GM21825 (cell line): ENCODE data around the gene ARHGAP15.
"Not testable (repeated sequence)": the region's sequence is repeated elsewhere in the genome, so short reads cannot be mapped to it uniquely, and the experiment has no call there.

Experiments
- ATAC-seq: cut with Tn5 transposase; IDR thresholded peaks from one replicate; pipeline ENCODE4 v1.9.1; 2021; ENCODE audit warnings: mild to moderate bottlenecking, moderate library complexity; ENCODE audit not compliant: unreplicated experiment

Gene ARHGAP15

DNA sequence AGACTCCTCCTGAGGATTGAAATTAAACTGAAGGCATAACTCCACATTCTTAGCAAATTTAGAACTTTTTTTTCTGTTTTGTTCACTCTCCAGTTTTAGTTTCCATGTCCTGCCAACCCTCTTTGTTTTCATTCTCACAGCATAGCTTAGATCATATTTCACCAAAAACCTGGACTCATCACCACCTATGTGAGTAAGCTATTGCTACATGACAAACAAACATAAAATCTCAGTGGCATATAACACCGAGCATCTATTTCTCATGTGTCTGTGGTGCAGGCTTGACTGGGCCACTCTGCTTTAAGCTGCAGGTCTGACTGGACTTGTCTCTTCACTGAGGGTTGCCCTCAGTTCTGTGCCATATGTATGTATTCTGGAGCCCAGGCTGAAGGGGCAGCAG is 385.2 kb downstream of the ARHGAP15 start:
- ATAC-seq = no peak

DNA sequence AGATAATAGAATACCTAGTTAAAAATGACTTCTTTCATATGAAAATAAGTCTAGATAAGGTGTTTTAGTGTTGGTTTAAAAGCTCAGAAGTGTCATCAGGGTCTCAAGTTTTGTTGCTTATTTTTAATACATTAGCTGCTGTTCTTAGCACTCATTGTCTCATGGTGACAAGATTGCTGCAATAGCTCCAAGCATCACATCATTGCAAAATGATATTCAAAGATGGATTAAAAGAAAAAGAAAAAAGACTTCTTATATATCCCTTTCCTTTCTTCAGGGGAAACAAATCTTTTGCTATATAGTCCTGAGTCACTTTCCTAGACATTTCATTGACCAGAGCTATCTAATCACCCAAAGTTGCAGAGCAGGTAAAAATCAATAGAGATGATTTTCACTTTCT is 386.1 kb downstream of the ARHGAP15 start:
- no peak for ATAC-seq

- ATAC-seq = no peak
These were observed 390.3 kb downstream of the ARHGAP15 start for GRCh38 chr2:143519521-143519920.

GRCh38 chr2:143521396-143521795 is 392.2 kb downstream of the ARHGAP15 start:
- ATAC-seq = no peak

DNA sequence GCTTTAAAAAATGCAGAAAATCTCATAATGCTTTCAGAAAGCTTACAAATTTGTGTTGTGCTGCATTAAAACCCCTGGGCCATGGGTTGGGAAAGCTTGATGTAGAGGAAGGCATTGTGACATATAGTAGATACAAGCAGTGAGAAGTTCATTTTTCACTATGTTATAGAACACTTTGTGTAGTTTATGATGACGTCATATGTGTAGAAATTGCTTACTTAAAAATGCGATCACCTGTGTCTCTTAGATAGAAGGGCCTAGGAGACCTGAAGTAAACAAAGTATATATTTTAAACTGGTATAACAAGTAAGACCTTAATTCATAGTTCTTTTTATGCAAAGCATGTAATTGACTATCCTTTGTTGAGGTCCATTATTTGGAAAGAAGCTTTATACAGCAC is 393.5 kb downstream of the ARHGAP15 start:
- no peak for ATAC-seq

DNA sequence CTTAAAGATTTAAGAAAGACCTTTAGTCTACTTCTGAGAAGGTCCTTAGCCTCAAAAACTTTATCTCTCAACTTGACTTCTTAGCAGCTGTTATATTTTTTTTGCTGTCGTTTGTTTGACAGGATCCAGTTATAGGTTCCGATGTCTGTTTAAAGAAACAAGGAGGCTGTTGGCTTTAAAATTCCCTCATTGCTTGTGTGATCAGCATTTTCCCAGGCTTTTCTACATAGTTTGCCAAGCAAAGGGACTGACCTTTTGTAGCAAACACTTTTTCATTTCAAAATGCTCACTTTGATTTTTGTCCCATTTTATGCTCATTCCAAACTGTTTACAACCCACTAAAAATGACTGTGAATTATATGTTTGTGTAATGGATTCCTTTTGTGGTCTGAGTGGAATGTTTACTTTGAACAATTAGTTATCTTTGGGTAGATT is 394.9 kb downstream of the ARHGAP15 start:
- no peak for ATAC-seq

- no peak for ATAC-seq
These were observed 395.6 kb downstream of the ARHGAP15 start for GRCh38 chr2:143524559-143525401.

DNA sequence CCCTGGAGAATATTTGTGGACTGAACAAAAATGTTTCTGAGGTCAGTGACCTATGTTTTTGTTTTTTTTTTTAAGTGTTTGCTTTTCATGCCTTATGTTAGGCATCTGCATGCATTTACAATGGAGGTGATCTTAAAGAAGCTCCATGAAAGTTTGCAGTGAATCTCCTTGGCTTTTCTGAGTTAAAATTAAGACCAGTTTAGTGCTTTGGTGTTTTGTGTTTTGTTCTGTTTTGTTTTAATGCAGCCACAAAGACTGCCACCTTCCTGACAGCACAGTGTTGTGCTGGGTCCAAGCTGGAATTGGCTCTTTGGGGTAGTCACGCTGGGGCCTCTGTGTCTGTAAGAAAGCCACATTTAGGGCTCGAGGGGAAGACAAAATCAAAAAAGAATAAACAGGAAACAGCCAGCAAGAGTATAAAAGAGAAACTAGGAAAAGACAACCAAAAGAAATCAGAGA is 396.2 kb downstream of the ARHGAP15 start:
- ATAC-seq = no peak

DNA sequence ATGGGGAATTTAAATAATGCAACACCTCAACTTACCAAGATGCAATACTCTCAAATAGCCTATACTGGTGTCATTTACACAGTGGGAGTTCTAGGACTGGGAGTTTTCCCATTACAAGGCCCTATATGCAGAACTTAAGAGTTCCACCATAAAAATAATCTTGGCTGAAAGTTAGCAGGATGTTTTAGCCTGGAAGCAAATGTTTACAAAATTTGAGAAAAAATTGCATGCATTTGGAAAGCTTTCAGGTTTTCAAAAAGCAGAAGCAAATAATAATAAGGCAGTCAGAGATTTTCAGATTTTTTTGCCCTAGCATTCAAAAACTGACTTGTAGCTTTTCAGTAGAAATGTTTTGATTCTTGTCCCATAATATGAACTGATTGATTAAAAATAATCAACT is 397.3 kb downstream of the ARHGAP15 start:
- ATAC-seq = no peak

GRCh38 chr2:143528021-143528420 is 398.8 kb downstream of the ARHGAP15 start:
- ATAC-seq = no peak

DNA sequence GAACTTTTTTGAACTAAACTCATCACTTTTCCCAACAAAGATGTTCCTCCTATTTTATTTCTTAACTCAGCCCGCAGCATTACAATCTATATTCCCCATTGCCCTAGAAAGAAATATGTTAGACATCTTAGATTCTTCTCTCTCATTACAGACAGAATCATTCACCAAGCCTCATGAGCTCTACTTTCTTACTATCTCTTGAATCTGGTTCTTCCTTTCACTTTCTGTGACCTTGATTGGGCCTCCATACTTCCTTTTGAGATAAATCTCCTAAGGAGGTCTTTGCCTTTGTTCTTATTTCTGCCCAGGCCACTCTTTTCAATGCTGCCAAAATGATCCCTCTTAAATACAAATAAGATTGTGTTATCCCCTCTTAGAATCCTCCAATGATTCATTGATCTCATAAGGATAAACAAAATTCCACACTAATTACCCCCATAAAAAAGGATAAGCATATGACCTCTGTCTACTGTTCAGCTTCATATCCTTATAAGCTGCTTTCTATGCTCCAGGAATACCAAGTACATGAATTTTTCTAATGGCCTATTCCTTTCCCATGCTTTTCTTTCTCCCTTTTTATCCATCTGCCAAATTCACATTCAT is 400.0 kb downstream of the ARHGAP15 start:
- no peak for ATAC-seq

- ATAC-seq = no peak
These were observed 401.5 kb downstream of the ARHGAP15 start for GRCh38 chr2:143530758-143531157.

- no peak for ATAC-seq
These were observed 402.8 kb downstream of the ARHGAP15 start for GRCh38 chr2:143532061-143532460.

DNA sequence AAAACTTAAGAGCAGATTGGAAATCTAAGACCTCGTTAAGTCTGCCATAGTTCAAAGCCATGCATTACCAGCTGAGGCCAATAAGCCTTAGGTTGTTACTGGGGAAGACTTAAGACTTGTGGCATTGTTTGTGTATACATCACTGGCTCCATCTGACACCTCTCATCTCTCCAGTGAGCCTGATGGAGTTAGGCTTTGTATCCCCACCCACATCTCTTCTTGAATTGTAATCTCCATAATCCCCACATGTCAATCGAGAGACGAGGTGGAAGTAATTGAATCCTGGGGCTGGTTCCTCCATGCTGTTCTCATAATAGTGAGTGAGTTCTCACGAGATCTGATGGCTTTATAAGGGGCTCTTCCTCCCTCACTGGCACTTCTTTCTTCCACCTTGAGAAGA is 404.6 kb downstream of the ARHGAP15 start:
- ATAC-seq = no peak

- ATAC-seq = no peak
These were observed 406.6 kb downstream of the ARHGAP15 start for GRCh38 chr2:143535802-143536201.

- not testable (repeated sequence) for ATAC-seq
These were observed 412.7 kb downstream of the ARHGAP15 start for GRCh38 chr2:143541899-143542298.

DNA sequence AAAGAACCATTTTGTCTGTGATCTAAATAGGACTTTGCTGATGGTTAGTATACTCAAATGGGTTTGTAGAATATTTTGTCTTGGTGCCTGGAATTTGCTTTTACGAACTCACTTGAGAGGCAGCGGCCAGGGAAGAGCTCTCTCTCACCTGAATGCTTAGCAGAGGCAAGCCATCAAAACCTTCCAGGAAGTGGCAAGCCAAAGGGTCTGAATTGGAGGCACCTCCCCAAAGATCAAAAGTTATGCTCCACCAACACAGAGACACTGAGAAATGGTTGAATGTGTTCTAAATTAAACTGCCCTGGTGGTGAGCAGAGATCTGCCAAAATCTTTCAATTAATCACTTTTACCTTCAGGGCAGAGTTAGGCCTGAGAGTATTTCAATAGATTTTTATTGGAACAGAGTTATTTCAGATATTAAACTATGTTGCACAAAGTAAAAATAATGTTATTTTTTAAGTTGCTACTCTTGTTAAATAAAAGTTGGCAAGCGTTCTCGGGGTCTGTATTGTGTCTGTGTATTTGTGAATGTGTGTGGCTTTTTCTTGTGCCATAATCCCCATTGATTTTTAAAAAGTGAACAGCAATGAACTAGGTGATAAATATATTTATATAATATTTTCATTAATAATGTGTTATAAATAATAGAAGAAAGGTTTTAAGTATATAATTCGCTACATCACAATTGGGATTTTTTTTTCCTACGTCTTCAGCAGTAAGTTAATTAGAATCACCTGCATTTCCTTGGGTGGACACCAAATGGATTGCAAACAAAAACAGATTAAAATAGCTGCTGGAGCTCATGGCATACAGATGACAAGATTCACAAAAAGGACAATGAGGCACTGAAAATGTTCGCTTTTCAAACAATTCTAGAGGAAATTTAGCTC is 416.1 kb downstream of the ARHGAP15 start:
- ATAC-seq = no peak

DNA sequence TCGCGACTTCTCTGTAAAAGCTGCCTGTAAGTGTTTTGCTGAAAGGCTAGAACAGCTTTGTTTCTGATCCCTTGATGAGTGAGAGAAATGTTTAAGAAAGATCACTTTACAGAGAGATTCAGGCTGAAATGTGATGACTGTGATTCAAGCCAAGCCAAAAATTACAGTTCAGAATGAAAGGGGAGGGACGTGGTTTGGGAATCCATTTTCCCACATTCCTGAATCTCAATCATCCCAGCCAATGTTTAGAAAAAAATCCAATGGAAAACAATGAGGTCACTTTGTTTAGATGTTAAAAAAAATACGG is 416.7 kb downstream of the ARHGAP15 start:
- ATAC-seq = no peak

DNA sequence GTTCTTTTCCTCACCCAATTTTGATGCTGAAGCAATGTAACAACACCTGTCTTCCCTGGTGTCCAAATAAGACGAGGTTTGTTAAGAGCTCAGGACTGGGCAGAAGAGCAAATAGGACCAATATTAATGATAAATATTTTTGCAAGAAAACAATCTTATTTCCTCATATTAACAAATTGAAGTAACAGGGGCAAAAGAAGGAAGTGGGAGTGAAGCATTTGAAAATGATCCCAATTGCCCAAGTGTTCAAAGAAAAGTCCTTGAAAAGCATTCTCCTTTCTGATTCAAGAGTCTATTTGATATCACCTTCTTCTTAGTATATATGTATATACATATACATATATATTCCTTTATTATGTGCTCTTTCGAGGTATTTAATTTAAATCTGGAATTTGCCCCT is 418.8 kb downstream of the ARHGAP15 start:
- ATAC-seq = no peak

GRCh38 chr2:143550500-143550899 is 421.3 kb downstream of the ARHGAP15 start:
- ATAC-seq = no peak

GRCh38 chr2:143551971-143552650 is 422.9 kb downstream of the ARHGAP15 start:
- no peak for ATAC-seq
